Omental fat pad (tissue), 4 donors: Measurements from ENCODE around the gene CDT1. TPM values are rescaled to one million over a fixed set of nuclear protein-coding genes. Genes with fewer than 3 reads are reported as not detected.
"Not testable (repeated sequence)": the region's sequence is repeated elsewhere in the genome, so short reads cannot be mapped to it uniquely, and the experiment has no call there.

Experiments
- ATAC-seq: fragments of 150-250 bp; one replicate; pipeline ENCODE4 v1.9.1; 2016; ENCODE audit warnings: mild to moderate bottlenecking, moderate library complexity; ENCODE audit not compliant: low FRiP score
- DNase-seq: peaks from one replicate; pipeline ENCODE4 v3.0.0-alpha.2; 2019; ENCODE audit warnings: low spot score
- CTCF ChIP-seq, 3 donors: fragments of 450-650 bp; IDR thresholded peaks; one replicate each; pipeline ENCODE4 v1.5.1; 2016 to 2017; ENCODE audit warnings: antibody characterized with exemption in 3 of 3, mild to moderate bottlenecking in 3 of 3, moderate library complexity in 2 of 3
- total RNA-seq, 4 donors: library from RNA; depleted of rRNA; stranded (reverse); fragments of >200 nt; gene quantifications; one replicate each; pipeline ENCODE4 v1.1.0, GENCODE V29; 2016

Gene CDT1
- total RNA-seq, 4 donors from 2014 or later: 0.19 to 3.5 (median 1.6) TPM

GRCh38 chr16:88822281-88823040 lies 18.9 kb downstream of the CDT1 start:
- no peak for TF ChIP-seq CTCF (IDR thresholded peaks at IDR 0.05)
- no peak for ATAC-seq
- no peak for DNase-seq

GRCh38 chr16:88823646-88824045 lies 20.1 kb downstream of the CDT1 start:
- not testable (repeated sequence) for ATAC-seq, DNase-seq

- no peak for ATAC-seq
- TF ChIP-seq CTCF (IDR thresholded peaks at IDR 0.05): no peak
- DNase-seq: no peak
These were observed 20.9 kb downstream of the CDT1 start for GRCh38 chr16:88824256-88825077.

- TF ChIP-seq CTCF (IDR thresholded peaks at IDR 0.05): no peak
- ATAC-seq (no peak), DNase-seq (no peak)
These were observed 21.6 kb downstream of the CDT1 start for GRCh38 chr16:88825146-88825545.

- no peak for ATAC-seq
These were observed 22.7 kb downstream of the CDT1 start for GRCh38 chr16:88826070-88826840.

GRCh38 chr16:88827727-88828126 lies 24.1 kb downstream of the CDT1 start:
- DNase-seq (no peak), ATAC-seq (no peak)
- no peak for TF ChIP-seq CTCF (IDR thresholded peaks at IDR 0.05)

More at GRCh38 chr16:88826070-88826840, 22.7 kb downstream of the CDT1 start:
- no peak for TF ChIP-seq CTCF (IDR thresholded peaks at IDR 0.05)
- DNase-seq: no peak

GRCh38 chr16:88828711-88829110 lies 25.1 kb downstream of the CDT1 start:
- ATAC-seq (no peak), DNase-seq (no peak)
- no peak for TF ChIP-seq CTCF (IDR thresholded peaks at IDR 0.05)
